Suprapubic skin (tissue), 4 donors: ENCODE measurements around the gene HMOX2. TPM values are rescaled to one million over a fixed set of nuclear protein-coding genes. Genes with fewer than 3 reads are reported as not detected.
A peak's percentile ranks its signal among the peaks of the same experiment; 100 is the strongest.

Experiments used
- DNase-seq, 2 donors: peaks; one replicate each; pipeline ENCODE4 v3.0.0-alpha.2; 2019; ENCODE audit warnings: low spot score in 2 of 2
- H3K27ac ChIP-seq: fragments of 200-600 bp; sonication (generic); one replicate; pipeline ENCODE4 v1.5.1; 2019
- H3K27me3 ChIP-seq: fragments of 200-600 bp; sonication (generic); one replicate; pipeline ENCODE4 v1.5.1; 2019
- H3K36me3 ChIP-seq: fragments of 200-600 bp; sonication (generic); one replicate; pipeline ENCODE4 v1.5.1; 2019
- H3K4me1 ChIP-seq: fragments of 200-600 bp; sonication (generic); one replicate; pipeline ENCODE4 v1.5.1; 2019
- H3K4me3 ChIP-seq: fragments of 200-600 bp; sonication (generic); one replicate; pipeline ENCODE4 v1.5.1; 2019; ENCODE audit warnings: mild to moderate bottlenecking
- H3K9me3 ChIP-seq: fragments of 200-600 bp; sonication (generic); one replicate; pipeline ENCODE4 v1.5.1; 2019
- CTCF ChIP-seq, 2 donors: fragments of 200-600 bp in 1 of 2; fragments of 450-650 bp in 1 of 2; sonication (generic) in 1 of 2; IDR thresholded peaks; one replicate each; pipeline ENCODE4 v1.5.1; 2016 to 2019; ENCODE audit warnings: antibody characterized with exemption in 2 of 2, mild to moderate bottlenecking in 1 of 2, moderate library complexity in 1 of 2
- EP300 ChIP-seq: sonication (generic); formaldehyde crosslinking; IDR thresholded peaks from one replicate; pipeline ENCODE4 v1.6.1; 2017; ENCODE audit warnings: antibody characterized with exemption
- POLR2A ChIP-seq, 2 donors: fragments of 450-650 bp; IDR thresholded peaks; one replicate each; pipeline ENCODE4 v1.6.1; 2017; ENCODE audit warnings: antibody characterized with exemption in 2 of 2, mild to moderate bottlenecking in 2 of 2, moderate library complexity in 2 of 2
- POLR2AphosphoS5 ChIP-seq, 3 donors: sonication (generic); formaldehyde crosslinking; IDR thresholded peaks; one replicate each; pipeline ENCODE4 v1.6.1; 2017; ENCODE audit warnings: antibody characterized with exemption in 3 of 3
- WGBS: methylation state at CpG from one replicate; pipeline ENCODE4 v1.1.5; 2018; 5-methylcytosine and 5-hydroxymethylcytosine counted together
- total RNA-seq, 4 donors: library from RNA; depleted of rRNA; stranded (reverse); fragments of >200 nt; gene quantifications; one replicate each; pipeline ENCODE4 v1.1.0, GENCODE V29; 2016

The HMOX2 gene
- total RNA-seq, 4 donors from 2014 or later = 43.6 to 64.3 (median 52.7) TPM

- TF ChIP-seq POLR2AphosphoS5 (IDR thresholded peaks at IDR 0.05) (no peak), POLR2A (IDR thresholded peaks at IDR 0.05) (no peak), EP300 (no peak), CTCF (IDR thresholded peaks at IDR 0.05) (no peak)
Observed at GRCh38 chr16:4524571-4524970, 48.4 kb downstream of the HMOX2 start.

GRCh38 chr16:4525069-4525468, 48.9 kb downstream of the HMOX2 start:
- H3K9me3 ChIP-seq = no peaks in the 10 kb centered on the region
- H3K27me3 ChIP-seq = no peaks in the 10 kb centered on the region
- H3K4me3 ChIP-seq = no peak overlapping the region
- TF ChIP-seq EP300 = no peak
- no peak for TF ChIP-seq CTCF (IDR thresholded peaks at IDR 0.05)
- no peak for TF ChIP-seq POLR2A (IDR thresholded peaks at IDR 0.05)
- TF ChIP-seq POLR2AphosphoS5 (IDR thresholded peaks at IDR 0.05) = no peak
- H3K36me3 ChIP-seq = no peaks in the 10 kb centered on the region
- 71% methylated on average over 7 of the region's 7 CpGs for WGBS
- DNase-seq = no peak
- H3K4me1 ChIP-seq = peaks cover 25% of the 10 kb centered on the region
- no peak overlapping the region for H3K27ac ChIP-seq

More at GRCh38 chr16:4524571-4524970, 48.4 kb downstream of the HMOX2 start:
- no peaks in the 10 kb centered on the region for H3K27me3 ChIP-seq
- no peak overlapping the region for H3K4me3 ChIP-seq
- no peak for DNase-seq
- no peak overlapping the region for H3K27ac ChIP-seq
- H3K4me1 ChIP-seq = peaks cover 20% of the 10 kb centered on the region
- no peaks in the 10 kb centered on the region for H3K36me3 ChIP-seq
- no peaks in the 10 kb centered on the region for H3K9me3 ChIP-seq

DNA sequence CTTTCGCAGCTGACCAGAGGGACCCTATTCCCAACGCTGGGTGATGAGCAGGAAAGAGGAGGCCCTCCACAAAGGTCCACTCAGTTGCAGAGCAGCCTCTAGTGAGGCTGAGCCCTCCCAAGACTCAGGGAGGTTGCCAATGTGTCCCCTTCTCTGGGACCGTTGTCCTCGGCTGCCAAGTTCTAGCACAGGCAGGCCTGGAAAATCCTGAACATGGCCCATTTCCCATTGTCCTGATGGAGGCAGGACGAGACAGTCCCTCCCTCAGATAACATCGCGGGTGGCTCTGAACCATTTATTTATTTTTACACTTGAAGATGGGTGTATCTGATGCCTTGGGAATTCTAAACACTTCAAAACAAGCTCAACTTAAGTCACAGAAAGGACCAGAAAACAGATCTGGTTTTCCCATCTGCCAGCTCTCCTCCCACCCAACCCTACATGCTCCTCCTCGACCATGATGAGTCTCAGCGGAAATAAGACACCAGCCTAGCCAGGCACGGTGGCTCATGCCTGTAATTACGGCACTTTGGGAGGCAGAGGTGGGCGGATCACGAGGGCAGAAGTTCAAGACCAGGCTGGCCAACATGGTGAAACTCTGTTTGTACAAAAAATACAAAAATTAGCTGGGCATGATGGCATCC, 49.6 kb downstream of the HMOX2 start:
- no peak for DNase-seq
- H3K36me3 ChIP-seq = no peaks in the 10 kb centered on the region
- no peak overlapping the region for H3K4me3 ChIP-seq
- H3K9me3 ChIP-seq = no peaks in the 10 kb centered on the region
- H3K27ac ChIP-seq = no peak overlapping the region
- TF ChIP-seq CTCF (IDR thresholded peaks at IDR 0.05) (no peak), EP300 (no peak), POLR2A (IDR thresholded peaks at IDR 0.05) (no peak), POLR2AphosphoS5 (IDR thresholded peaks at IDR 0.05) (no peak)
- no peaks in the 10 kb centered on the region for H3K27me3 ChIP-seq
- peaks cover 25% of the 10 kb centered on the region for H3K4me1 ChIP-seq
- 67% methylated on average over 12 of the region's 13 CpGs for WGBS

GRCh38 chr16:4529085-4530060, 53.2 kb downstream of the HMOX2 start:
- DNase-seq = no peak
- 44% methylated on average over 16 of the region's 16 CpGs for WGBS
- TF ChIP-seq POLR2A (IDR thresholded peaks at IDR 0.05) (no peak), POLR2AphosphoS5 (IDR thresholded peaks at IDR 0.05) (no peak), EP300 (no peak), CTCF (IDR thresholded peaks at IDR 0.05) (no peak)

DNA sequence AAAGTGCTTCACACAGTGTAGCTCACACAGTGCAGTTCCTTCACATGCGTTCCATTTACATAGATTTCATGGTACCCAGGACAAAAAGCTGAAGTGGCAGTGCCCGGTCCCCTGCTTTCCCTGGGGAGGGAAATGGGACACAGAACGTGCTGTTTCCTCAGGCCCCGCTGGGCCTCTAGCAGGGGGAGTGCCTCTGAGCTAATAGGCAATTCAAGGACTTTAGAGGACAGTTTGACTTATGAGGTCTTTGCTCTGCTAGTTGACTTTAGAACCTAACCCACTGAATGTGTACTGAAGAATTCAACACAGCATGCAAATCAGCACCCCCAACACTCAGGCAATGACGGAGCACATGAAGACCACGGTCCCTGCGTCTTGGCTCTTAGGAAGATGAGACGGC, 55.6 kb downstream of the HMOX2 start:
- no peak for TF ChIP-seq EP300
- TF ChIP-seq CTCF (IDR thresholded peaks at IDR 0.05) = no peak
- TF ChIP-seq POLR2AphosphoS5 (IDR thresholded peaks at IDR 0.05) = no peak
- no peak for TF ChIP-seq POLR2A (IDR thresholded peaks at IDR 0.05)
- Histone ChIP-seq H3K4me3 (no peak overlapping the region), H3K4me1 (peaks cover 26% of the 10 kb centered on the region), H3K36me3 (no peaks in the 10 kb centered on the region), H3K9me3 (no peaks in the 10 kb centered on the region), H3K27ac (no peak overlapping the region), H3K27me3 (no peaks in the 10 kb centered on the region)
- WGBS = 98% methylated on average over 8 of the region's 8 CpGs
- no peak for DNase-seq

More at GRCh38 chr16:4529085-4530060, 53.2 kb downstream of the HMOX2 start:
- peaks cover 25% of the 10 kb centered on the region for H3K4me1 ChIP-seq
- no peak overlapping the region for H3K4me3 ChIP-seq
- peak overlapping the region; percentile 31 for H3K27ac ChIP-seq
- no peaks in the 10 kb centered on the region for H3K27me3 ChIP-seq
- H3K9me3 ChIP-seq = no peaks in the 10 kb centered on the region
- no peaks in the 10 kb centered on the region for H3K36me3 ChIP-seq
